HCT116 (cell line): ENCODE data around the gene CSPG4. TPM values are rescaled to one million over a fixed set of nuclear protein-coding genes. Genes with fewer than 3 reads are reported as not detected.
"Not testable (repeated sequence)": the region's sequence is repeated elsewhere in the genome, so short reads cannot be mapped to it uniquely, and the experiment has no call there.

ENCODE experiments used
- ATAC-seq: fragments of 200-7000 bp; cut with Tn5 transposase; 2 replicates; pipeline ENCODE4 v1.9.1; 2020; ENCODE audit warnings: mild to moderate bottlenecking, moderate library complexity
- BruUV-seq: library from RNA; stranded (reverse); fragments of 400-500 nt; replicated peaks from 2 replicates; lab custom pipeline; 2021; lab: Mats Ljungman, UMichigan
- CTCF ChIA-PET: fragments of 300-600 bp; sonication (Branson Sonifier 250); formaldehyde crosslinking; loops from one replicate; lab custom pipeline; 2021; ENCODE audit warnings: antibody characterized with exemption; lab: Charles Lee
- POLR2A ChIA-PET: fragments of 300-600, 350-600 bp; sonication (Branson Sonifier 250); formaldehyde crosslinking; loops from one replicate; lab custom pipeline; 2021; ENCODE audit warnings: antibody characterized with exemption; lab: Charles Lee
- RAD21 ChIA-PET, 2 experiments: fragments of 300-600 bp; sonication (Branson Sonifier 250); formaldehyde crosslinking; loops; one replicate each; lab custom pipeline; 2023; ENCODE audit warnings: low total read pairs in 2 of 2; ENCODE audit not compliant: uncharacterized antibody in 2 of 2, unreplicated experiment in 2 of 2, low non-redundant PET in 1 of 2; lab: Charles Lee
- DNase-seq: peaks from one replicate; pipeline ENCODE4 v3.0.0-alpha.2; 2010; ENCODE audit warnings: low read depth, low spot score
- H2AFZ ChIP-seq: fragments of 200-600 bp; shearing (Covaris generic), sonication (generic); 2 replicates; pipeline ENCODE4 v1.6.1; 2017; ENCODE audit warnings: low read depth, mixed run types, mixed read lengths, antibody characterized with exemption, low read length; ENCODE audit not compliant: poor library complexity, severe bottlenecking
- H3K27ac ChIP-seq: 2 replicates; pipeline ENCODE4 v1.5.1; 2012; ENCODE audit warnings: low read depth, low read length
- H3K27me3 ChIP-seq: fragments of 200-600 bp; sonication (generic); 2 replicates; pipeline ENCODE4 v1.6.1; 2016; ENCODE audit warnings: mixed run types, low read length, mixed read lengths; ENCODE audit not compliant: insufficient read depth
- H3K36me3 ChIP-seq, 2 experiments: fragments of 200-500 bp in 1 of 2; fragments of 200-600 bp in 1 of 2; sonication (Bioruptor generic) in 1 of 2; sonication (generic) in 1 of 2; 2 replicates each; pipeline versions ENCODE4 v1.5.1 to v1.6.1; 2014 to 2016; ENCODE audit warnings: low read length in 2 of 2, inconsistent platforms in 1 of 2, mixed read lengths in 1 of 2, mixed run types in 1 of 2; ENCODE audit not compliant: insufficient read depth in 2 of 2, control insufficient read depth in 1 of 2
- H3K4me1 ChIP-seq, 2 experiments: fragments of 200-600 bp in 1 of 2; sonication (generic) in 1 of 2; 2 replicates each; pipeline versions ENCODE4 v1.5.1 to v1.6.1; 2012 to 2017; ENCODE audit warnings: low read length in 2 of 2, inconsistent platforms in 1 of 2, mild to moderate bottlenecking in 1 of 2, mixed read lengths in 1 of 2, mixed run types in 1 of 2, moderate library complexity in 1 of 2; ENCODE audit not compliant: insufficient read depth in 2 of 2, control insufficient read depth in 1 of 2
- H3K4me2 ChIP-seq: fragments of 200-600 bp; sonication (generic); 2 replicates; pipeline ENCODE4 v1.6.1; 2017; ENCODE audit warnings: mixed run types, low read length, mixed read lengths
- H3K4me3 ChIP-seq, 2 experiments: fragments of 200-600 bp in 1 of 2; sonication (generic) in 1 of 2; replicated peaks in 1 of 2; 2 replicates each; pipeline ENCODE4 v1.5.1; 2011 to 2016; ENCODE audit warnings: low read length in 2 of 2, control low read depth in 1 of 2, low read depth in 1 of 2, mild to moderate bottlenecking in 1 of 2, mixed read lengths in 1 of 2, mixed run types in 1 of 2
- H3K79me2 ChIP-seq: fragments of 200-600 bp; sonication (generic); 2 replicates; pipeline ENCODE4 v1.6.1; 2017; ENCODE audit warnings: mild to moderate bottlenecking, mixed run types, low read length, moderate library complexity, mixed read lengths; ENCODE audit not compliant: insufficient read depth
- H3K9ac ChIP-seq: fragments of 200-600 bp; sonication (generic); 2 replicates; pipeline ENCODE4 v1.6.1; 2016; ENCODE audit warnings: low read length, mixed read lengths
- H3K9me2 ChIP-seq: fragments of 200-600 bp; sonication (generic), shearing (Covaris generic); 2 replicates; pipeline ENCODE4 v1.6.1; 2017; ENCODE audit warnings: mixed run types, mild to moderate bottlenecking, moderate library complexity; ENCODE audit not compliant: insufficient read depth
- H3K9me3 ChIP-seq, 2 experiments: fragments of 200-500 bp in 1 of 2; fragments of 200-600 bp in 1 of 2; sonication (Bioruptor generic) in 1 of 2; sonication (generic) in 1 of 2; 2 replicates each; pipeline ENCODE4 v1.6.1; 2014 to 2017; ENCODE audit warnings: low read length in 2 of 2, mixed read lengths in 2 of 2, inconsistent platforms in 1 of 2, low read depth in 1 of 2, mild to moderate bottlenecking in 1 of 2, mixed run types in 1 of 2, moderate library complexity in 1 of 2; ENCODE audit not compliant: control insufficient read depth in 1 of 2, insufficient read depth in 1 of 2
- H4K20me1 ChIP-seq: fragments of 200-600 bp; sonication (generic), shearing (Covaris generic); 2 replicates; pipeline ENCODE4 v1.6.1; 2017; ENCODE audit warnings: mixed run types, mild to moderate bottlenecking, moderate library complexity; ENCODE audit not compliant: insufficient read depth
- CEBPB ChIP-seq: IDR thresholded peaks from 2 replicates; pipeline ENCODE4 v1.6.1; 2012; ENCODE audit warnings: low read depth
- ELF1 ChIP-seq: IDR thresholded peaks from 2 replicates; pipeline ENCODE4 v1.6.1; 2012; ENCODE audit warnings: low read depth, borderline replicate concordance
- FOSL1 ChIP-seq: IDR thresholded peaks from 2 replicates; pipeline ENCODE4 v1.6.1; 2012; ENCODE audit warnings: low read depth
- SIN3A ChIP-seq: IDR thresholded peaks from 2 replicates; pipeline ENCODE4 v1.6.1; 2012; ENCODE audit warnings: low read depth
- SRF ChIP-seq: IDR thresholded peaks from 2 replicates; pipeline ENCODE4 v1.6.1; 2012; ENCODE audit warnings: low read depth
- TCF7L2 ChIP-seq: IDR thresholded peaks from 2 replicates; pipeline ENCODE4 v1.7.0; 2011; ENCODE audit warnings: borderline replicate concordance, inconsistent platforms; ENCODE audit not compliant: insufficient read depth, insufficient read length; ENCODE audit errors: extremely low read depth
- YY1 ChIP-seq: IDR thresholded peaks from 2 replicates; pipeline ENCODE4 v1.6.1; 2011; ENCODE audit warnings: low read length, low read depth, moderate library complexity, mild to moderate bottlenecking; ENCODE audit not compliant: insufficient replicate concordance; ENCODE audit errors: extremely low read depth
- intact Hi-C: fragments of 100-400 bp; cut with micrococcal nuclease; formaldehyde crosslinking; loops from 2 replicates; pipeline ENCODE4 v1.10.0; 2022
- total RNA-seq: library from RNA; stranded (reverse); gene quantifications from one replicate; pipeline ENCODE4 v1.2.1, GENCODE V29; 2021; ENCODE audit not compliant: unreplicated experiment
- TF ChIP-seq, protein P1 (sequence below): IDR thresholded peaks from 2 replicates; pipeline ENCODE4 v1.6.1; 2011; ENCODE audit warnings: mild to moderate bottlenecking, low read length, moderate library complexity; ENCODE audit not compliant: insufficient replicate concordance; ENCODE audit errors: extremely low read depth
- TF ChIP-seq, protein P2 (sequence below): IDR thresholded peaks from 2 replicates; pipeline ENCODE4 v1.6.1; 2012

Gene CSPG4
- total RNA-seq, 1 experiment from 2014 or later = 18.1 TPM

DNA sequence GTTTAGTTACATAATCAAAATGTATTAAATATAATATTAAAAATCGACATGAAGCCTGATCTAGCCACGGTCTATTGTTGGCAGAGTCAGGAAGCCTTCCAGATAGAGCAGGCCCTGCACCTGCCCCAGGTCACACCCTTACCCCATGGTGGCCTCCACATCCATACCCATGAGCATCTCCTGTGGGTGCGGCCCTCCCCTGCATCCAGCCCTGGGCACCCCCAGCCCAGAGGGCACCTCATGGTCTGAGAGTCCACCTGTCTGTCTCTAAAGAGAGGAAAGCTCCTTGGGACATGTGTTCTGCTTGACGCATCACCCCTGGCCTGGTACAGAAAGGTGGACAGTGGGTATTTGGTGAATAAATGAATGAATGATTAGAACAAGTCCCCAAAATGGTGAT is 37.2 kb upstream of the CSPG4 start:
- intact Hi-C loops = no loop called here
- Histone ChIP-seq H3K4me2 (no peak overlapping the region), H3K4me1 (no peaks in the 10 kb centered on the region), H3K9me3 (no peaks in the 10 kb centered on the region), H4K20me1 (no peaks in the 10 kb centered on the region), H3K27ac (no peak overlapping the region), H3K9me2 (no peaks in the 10 kb centered on the region), H2AFZ (no peak overlapping the region), H3K79me2 (no peaks in the 10 kb centered on the region), H3K4me3 (no peak overlapping the region), H3K9ac (no peak overlapping the region), H3K27me3 (no peaks in the 10 kb centered on the region), H3K36me3 (no peaks in the 10 kb centered on the region)
- no peak for TF ChIP-seq CEBPB
- no peak for TF ChIP-seq FOSL1
- TF ChIP-seq SRF = no peak
- no peak for TF ChIP-seq ELF1
- TF ChIP-seq TCF7L2 = no peak
- TF ChIP-seq, protein P1, sequence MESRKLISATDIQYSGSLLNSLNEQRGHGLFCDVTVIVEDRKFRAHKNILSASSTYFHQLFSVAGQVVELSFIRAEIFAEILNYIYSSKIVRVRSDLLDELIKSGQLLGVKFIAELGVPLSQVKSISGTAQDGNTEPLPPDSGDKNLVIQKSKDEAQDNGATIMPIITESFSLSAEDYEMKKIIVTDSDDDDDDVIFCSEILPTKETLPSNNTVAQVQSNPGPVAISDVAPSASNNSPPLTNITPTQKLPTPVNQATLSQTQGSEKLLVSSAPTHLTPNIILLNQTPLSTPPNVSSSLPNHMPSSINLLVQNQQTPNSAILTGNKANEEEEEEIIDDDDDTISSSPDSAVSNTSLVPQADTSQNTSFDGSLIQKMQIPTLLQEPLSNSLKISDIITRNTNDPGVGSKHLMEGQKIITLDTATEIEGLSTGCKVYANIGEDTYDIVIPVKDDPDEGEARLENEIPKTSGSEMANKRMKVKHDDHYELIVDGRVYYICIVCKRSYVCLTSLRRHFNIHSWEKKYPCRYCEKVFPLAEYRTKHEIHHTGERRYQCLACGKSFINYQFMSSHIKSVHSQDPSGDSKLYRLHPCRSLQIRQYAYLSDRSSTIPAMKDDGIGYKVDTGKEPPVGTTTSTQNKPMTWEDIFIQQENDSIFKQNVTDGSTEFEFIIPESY = no peak
- TF ChIP-seq SIN3A = no peak
- TF ChIP-seq, protein P2, sequence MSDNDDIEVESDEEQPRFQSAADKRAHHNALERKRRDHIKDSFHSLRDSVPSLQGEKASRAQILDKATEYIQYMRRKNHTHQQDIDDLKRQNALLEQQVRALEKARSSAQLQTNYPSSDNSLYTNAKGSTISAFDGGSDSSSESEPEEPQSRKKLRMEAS = no peak
- TF ChIP-seq YY1 = no peak
- BruUV-seq = no TSS peak
- DNase-seq = no peak
- no peak for ATAC-seq
- RAD21 ChIA-PET = no interaction called here
- POLR2A ChIA-PET = no interaction called here
- CTCF ChIA-PET = no interaction called here

DNA sequence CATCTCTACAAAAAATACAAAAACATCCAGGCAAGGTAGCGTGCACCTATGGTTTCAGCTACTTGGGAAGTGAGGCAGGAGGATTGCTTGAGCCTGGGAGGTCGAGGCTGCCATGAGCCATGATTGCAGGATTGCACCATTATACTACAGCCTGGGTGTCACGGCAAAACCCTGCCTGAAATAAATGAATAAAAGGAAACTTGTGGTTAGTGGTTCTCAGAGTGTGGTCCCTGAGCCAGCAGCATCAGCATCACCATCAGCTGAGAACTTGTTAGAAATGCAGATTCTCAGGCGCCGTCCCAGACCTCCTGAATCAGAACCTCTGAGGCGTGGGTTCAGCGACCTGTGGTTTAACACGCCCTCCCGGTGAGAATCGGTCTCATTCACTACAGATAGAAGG is 36.2 kb upstream of the CSPG4 start:
- DNase-seq, H3K4me2 ChIP-seq, H3K36me3 ChIP-seq, ATAC-seq, RAD21 ChIA-PET, H3K9me2 ChIP-seq, CTCF ChIA-PET, H3K4me1 ChIP-seq, BruUV-seq, POLR2A ChIA-PET, H3K9me3 ChIP-seq, H3K27me3 ChIP-seq, H3K79me2 ChIP-seq, H3K27ac ChIP-seq, H4K20me1 ChIP-seq, intact Hi-C loops, H3K9ac ChIP-seq, H3K4me3 ChIP-seq, H2AFZ ChIP-seq: not testable (repeated sequence)

DNA sequence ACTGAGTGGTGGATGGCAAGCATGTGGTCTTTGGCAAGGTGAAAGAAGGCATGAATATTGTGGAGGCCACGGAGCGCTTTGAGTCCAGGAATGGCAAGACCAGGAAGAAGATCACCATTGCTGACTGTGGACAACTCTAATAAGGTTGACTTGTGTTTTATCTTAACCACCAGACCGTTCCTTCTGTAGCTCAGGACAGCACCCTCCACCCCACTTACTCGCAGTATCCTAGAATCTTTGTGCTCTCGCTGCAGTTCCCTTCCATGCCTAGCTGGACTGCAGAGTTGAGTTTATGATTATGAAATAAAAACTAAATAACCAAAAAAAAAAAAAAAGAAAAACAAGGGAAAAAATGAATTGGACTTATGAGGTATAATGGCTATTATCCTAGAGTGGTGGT is 34.5 kb upstream of the CSPG4 start:
- H4K20me1 ChIP-seq, intact Hi-C loops, H3K9ac ChIP-seq, BruUV-seq, H3K79me2 ChIP-seq, H3K4me2 ChIP-seq, H3K36me3 ChIP-seq, H2AFZ ChIP-seq, ATAC-seq, H3K27me3 ChIP-seq, H3K4me3 ChIP-seq, H3K9me2 ChIP-seq, CTCF ChIA-PET, H3K4me1 ChIP-seq, H3K27ac ChIP-seq, H3K9me3 ChIP-seq, POLR2A ChIA-PET, DNase-seq: not testable (repeated sequence)
- RAD21 ChIA-PET = interaction anchor here in 1 of 2 experiments (0.7 kb wide), 1 partner anchor 52 kb away, joined by 5 read pairs; no protein-coding TSS in a partner anchor
